HG02943 (cell line): ENCODE results near the gene CHRFAM7A.
"Not testable (repeated sequence)": the region's sequence is repeated elsewhere in the genome, so short reads cannot be mapped to it uniquely, and the experiment has no call there.

Experiments used
- ATAC-seq: cut with Tn5 transposase; IDR thresholded peaks from one replicate; pipeline ENCODE4 v1.9.1; 2021; ENCODE audit warnings: mild to moderate bottlenecking, low read depth, moderate library complexity; ENCODE audit not compliant: unreplicated experiment

Gene CHRFAM7A

GRCh38 chr15:30326145-30326544 lies 67.2 kb downstream of the CHRFAM7A start:
- ATAC-seq = not testable (repeated sequence)

GRCh38 chr15:30321063-30321462 lies 72.3 kb downstream of the CHRFAM7A start:
- ATAC-seq = not testable (repeated sequence)

- ATAC-seq = not testable (repeated sequence)
Observed at GRCh38 chr15:30315704-30316103, 77.6 kb downstream of the CHRFAM7A start.

- ATAC-seq = not testable (repeated sequence)
Observed at GRCh38 chr15:30310575-30310974, 82.8 kb downstream of the CHRFAM7A start.
